ENCODE measurements around the gene PPP1R15A. TPM values are rescaled to one million over a fixed set of nuclear protein-coding genes. Genes with fewer than 3 reads are reported as not detected.
"Not testable (repeated sequence)": the region's sequence is repeated elsewhere in the genome, so short reads cannot be mapped to it uniquely, and the experiment has no call there.

Gene PPP1R15A
- total RNA-seq, 4 donors from 2014 or later: 53.9 to 70.0 (median 60.9) TPM

DNA sequence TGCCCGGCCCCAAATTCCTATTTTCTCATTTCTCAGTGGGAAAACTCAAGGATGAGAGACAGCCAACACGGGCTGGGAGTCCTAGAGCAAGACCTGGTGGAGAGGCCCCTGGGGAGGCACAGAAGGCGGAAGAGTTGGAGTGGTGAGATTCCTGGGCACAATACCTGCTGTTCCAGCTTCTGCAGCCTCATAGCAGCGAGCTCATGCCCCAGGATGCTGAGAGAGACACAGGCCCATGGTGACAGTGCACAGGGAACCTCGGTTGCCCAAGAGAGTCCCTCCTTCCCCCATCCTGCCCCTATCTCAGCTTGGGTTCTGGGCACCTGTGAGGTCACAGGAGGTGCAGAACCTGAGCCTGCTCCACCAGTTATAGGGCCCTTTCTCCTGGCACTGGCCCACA is 25.0 kb downstream of the PPP1R15A start:
- ATAC-seq: no peak
- Histone ChIP-seq H3K36me3 (no peaks in the 10 kb centered on the region), H3K4me3 (no peak overlapping the region), H3K27me3 (no peaks in the 10 kb centered on the region), H3K4me1 (peaks cover 0 to 46% (median 21%) of the 10 kb centered on the region in 3 donors), H3K9me3 (no peaks in the 10 kb centered on the region), H3K27ac (peak overlapping the region in 3 of 4 donors; percentile 20 to 86 (median 79))
- no peak for TF ChIP-seq POLR2A (IDR thresholded peaks at IDR 0.05)
- TF ChIP-seq, protein P1, sequence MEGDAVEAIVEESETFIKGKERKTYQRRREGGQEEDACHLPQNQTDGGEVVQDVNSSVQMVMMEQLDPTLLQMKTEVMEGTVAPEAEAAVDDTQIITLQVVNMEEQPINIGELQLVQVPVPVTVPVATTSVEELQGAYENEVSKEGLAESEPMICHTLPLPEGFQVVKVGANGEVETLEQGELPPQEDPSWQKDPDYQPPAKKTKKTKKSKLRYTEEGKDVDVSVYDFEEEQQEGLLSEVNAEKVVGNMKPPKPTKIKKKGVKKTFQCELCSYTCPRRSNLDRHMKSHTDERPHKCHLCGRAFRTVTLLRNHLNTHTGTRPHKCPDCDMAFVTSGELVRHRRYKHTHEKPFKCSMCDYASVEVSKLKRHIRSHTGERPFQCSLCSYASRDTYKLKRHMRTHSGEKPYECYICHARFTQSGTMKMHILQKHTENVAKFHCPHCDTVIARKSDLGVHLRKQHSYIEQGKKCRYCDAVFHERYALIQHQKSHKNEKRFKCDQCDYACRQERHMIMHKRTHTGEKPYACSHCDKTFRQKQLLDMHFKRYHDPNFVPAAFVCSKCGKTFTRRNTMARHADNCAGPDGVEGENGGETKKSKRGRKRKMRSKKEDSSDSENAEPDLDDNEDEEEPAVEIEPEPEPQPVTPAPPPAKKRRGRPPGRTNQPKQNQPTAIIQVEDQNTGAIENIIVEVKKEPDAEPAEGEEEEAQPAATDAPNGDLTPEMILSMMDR (IDR thresholded peaks at IDR 0.05): no peak
- no peak for TF ChIP-seq EP300 (IDR thresholded peaks at IDR 0.05)
- TF ChIP-seq POLR2AphosphoS5 (IDR thresholded peaks at IDR 0.05): no peak
- WGBS, 2 donors (ENCODE audit: low coverage in 1 of 2): no CpG with 5 or more reads among the region's 5 CpGs

DNA sequence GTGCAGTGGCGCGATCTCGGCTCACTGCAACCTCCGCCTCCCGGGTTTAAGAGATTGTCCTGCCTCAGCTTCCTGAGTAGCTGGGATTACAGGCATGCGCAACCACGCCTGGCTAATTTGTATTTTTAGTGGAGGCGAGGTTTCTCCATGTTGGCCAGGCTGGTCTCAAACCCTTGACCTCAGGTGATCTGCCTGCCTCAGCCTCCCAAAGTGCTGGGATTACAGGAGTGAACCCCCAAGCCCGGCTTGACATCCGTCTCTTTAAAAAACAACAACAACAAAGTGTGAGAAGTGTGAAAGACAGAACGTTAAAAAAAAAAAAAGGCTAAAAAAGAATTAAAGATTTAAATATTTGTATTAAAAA is 27.1 kb downstream of the PPP1R15A start:
- Histone ChIP-seq H3K36me3 (peaks cover 0 to 10% of the 10 kb centered on the region in 2 donors), H3K27ac (peak overlapping the region; percentile 51 to 90 (median 88)), H3K4me3 (peak overlapping the region; percentile 70 to 84), H3K4me1 (peaks cover 0 to 59% (median 28%) of the 10 kb centered on the region in 3 donors)
- not testable (repeated sequence) for H3K27me3 ChIP-seq, ATAC-seq, H3K9me3 ChIP-seq
- WGBS, 2 donors (ENCODE audit: low coverage in 1 of 2): 0 to 57% methylated on average over 1 to 6 of the region's 11 CpGs

DNA sequence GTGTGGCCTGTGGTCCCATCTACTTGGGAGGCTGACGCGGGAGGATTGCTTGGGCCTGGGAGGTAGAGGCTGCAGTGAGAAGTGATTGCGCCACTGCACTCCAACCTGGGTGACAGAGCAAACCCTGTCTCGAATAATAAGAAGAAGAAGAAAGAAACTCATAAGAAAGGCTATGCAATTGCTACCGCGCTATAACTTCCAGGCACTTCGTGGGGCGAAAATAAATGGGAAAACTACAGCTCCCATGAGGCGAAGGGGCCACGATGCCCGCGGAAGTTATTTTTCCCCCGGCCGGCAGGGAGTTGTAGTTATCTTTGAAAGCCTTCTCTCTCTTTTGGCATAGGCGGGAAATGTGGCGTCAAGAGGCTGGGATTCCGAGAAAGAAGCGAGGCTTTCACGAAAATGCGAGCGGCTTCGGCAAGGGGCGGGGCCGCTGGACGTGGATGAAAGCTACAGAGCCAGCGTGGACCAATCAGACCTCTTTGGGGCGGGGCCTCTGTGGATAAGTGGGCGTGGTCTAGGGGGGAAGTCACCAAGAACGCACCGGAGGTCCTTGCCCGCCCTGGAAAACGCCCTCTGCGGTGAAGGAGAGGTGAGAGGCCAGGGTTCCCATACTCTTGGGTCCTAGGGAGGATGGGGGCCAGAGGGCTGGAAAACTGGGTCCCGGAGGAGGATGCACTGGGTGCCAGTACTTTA is 27.7 kb downstream of the PPP1R15A start, which contains the start of gene NUCB1:
Gene NUCB1, plus strand, starts transcription at position 532 of the 696 bp plus-strand sequence. CDS start 485 bp downstream, outside the sequence.
- Histone ChIP-seq H3K4me1 (peaks cover 0 to 59% (median 28%) of the 10 kb centered on the region in 3 donors), H3K9me3 (no peaks in the 10 kb centered on the region), H3K27ac (peak within 1 kb of the TSS; percentile 79 to 90 (median 88)), H3K27me3 (no peaks in the 10 kb centered on the region), H3K4me3 (peak within 1 kb of the TSS; percentile 70 to 84), H3K36me3 (peaks cover 0 to 16% of the 10 kb centered on the region in 2 donors)
- TF ChIP-seq EP300 (IDR thresholded peaks at IDR 0.05) (no peak), POLR2A (IDR thresholded peaks at IDR 0.05) (peak; percentile 35 to 55), POLR2AphosphoS5 (IDR thresholded peaks at IDR 0.05) (peak; percentile 87)
- TF ChIP-seq, protein P1 (IDR thresholded peaks at IDR 0.05): peak in 3 of 4 experiments; percentile 20 to 65 (median 35)
- 14 to 17% methylated on average over 12 to 13 of the region's 34 CpGs for WGBS, 2 donors (ENCODE audit: low coverage in 1 of 2)
- ATAC-seq: peak; percentile 96

DNA sequence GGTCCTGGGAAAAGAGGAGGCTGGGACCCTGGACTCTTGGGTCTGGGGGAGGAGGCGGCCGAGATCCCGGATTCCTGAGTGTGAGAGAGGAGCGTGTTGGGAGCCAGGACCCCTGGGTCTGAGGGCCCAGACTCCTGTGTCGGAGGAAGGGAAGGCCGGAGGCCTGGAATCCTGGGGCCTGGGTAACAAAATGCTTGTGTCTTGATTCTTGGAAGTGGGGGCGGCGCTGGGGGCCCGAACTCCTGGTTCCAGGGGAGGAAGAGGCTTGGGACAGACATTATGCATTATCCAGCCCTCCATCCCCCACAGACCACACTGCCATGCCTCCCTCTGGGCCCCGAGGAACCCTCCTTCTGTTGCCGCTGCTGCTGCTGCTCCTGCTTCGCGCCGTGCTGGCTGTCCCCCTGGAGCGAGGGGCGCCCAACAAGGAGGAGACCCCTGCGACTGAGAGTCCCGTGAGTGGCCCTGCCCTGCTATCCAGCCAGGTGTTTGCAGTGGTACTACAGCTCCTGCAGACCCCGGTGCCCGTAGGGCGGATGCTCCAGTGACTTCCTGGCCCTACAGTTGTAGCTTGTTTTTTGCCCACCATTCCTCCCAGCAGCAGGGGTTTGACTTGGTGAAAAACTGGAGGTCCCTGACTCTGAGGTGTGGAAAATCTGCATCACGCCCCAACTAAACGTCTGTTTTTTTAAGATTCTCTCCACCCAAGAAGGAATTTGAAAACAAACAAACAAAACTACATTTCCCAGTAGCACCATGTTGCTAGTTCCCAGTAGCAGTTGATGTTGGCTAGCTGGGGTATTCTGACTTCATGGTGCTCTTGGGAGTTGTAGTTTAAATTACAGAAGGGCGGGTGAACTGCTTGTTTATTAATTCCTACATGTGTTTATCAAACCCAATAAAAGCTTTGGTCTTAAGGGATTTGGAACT is 28.5 kb downstream of the PPP1R15A start:
- WGBS, 2 donors (ENCODE audit: low coverage in 1 of 2): 10 to 13% methylated on average over 4 to 6 of the region's 24 CpGs
- H3K4me1 ChIP-seq: peaks cover 0 to 53% (median 28%) of the 10 kb centered on the region in 3 donors
- TF ChIP-seq EP300 (IDR thresholded peaks at IDR 0.05): no peak
- TF ChIP-seq POLR2AphosphoS5 (IDR thresholded peaks at IDR 0.05): no peak
- TF ChIP-seq, protein P1 (IDR thresholded peaks at IDR 0.05): no peak
- no peak for TF ChIP-seq POLR2A (IDR thresholded peaks at IDR 0.05)
- H3K36me3 ChIP-seq: peaks cover 0 to 24% of the 10 kb centered on the region in 2 donors
- ATAC-seq: no peak
- no peaks in the 10 kb centered on the region for H3K27me3 ChIP-seq
- no peaks in the 10 kb centered on the region for H3K9me3 ChIP-seq
- peak overlapping the region; percentile 70 to 84 for H3K4me3 ChIP-seq
- peak overlapping the region; percentile 79 to 90 (median 88) for H3K27ac ChIP-seq

DNA sequence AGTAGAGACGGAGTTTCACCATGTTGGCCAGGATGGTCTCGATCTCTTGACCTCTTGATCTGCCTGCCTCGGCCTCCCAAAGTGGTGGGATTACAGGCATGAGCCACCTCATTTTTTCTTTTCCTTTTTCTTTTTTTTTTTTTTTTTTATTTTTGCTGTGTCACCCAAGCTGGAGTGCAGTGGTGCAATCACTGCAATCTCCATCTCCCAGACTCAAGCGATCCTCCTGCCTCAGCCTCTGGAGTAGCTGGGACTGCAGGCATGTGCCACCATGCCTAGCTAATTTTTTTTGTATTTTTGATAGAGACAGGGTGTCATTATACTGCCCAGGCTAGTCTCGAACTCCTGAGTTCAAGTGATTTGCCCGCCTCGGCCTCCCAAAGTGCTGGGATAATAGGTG is 30.1 kb downstream of the PPP1R15A start:
- H3K4me3 ChIP-seq: not testable (repeated sequence)
- 100% methylated on average over 3 of the region's 7 CpGs; no CpG with 5 or more reads in 1 of the 2 donors for WGBS, 2 donors (ENCODE audit: low coverage in 1 of 2)

DNA sequence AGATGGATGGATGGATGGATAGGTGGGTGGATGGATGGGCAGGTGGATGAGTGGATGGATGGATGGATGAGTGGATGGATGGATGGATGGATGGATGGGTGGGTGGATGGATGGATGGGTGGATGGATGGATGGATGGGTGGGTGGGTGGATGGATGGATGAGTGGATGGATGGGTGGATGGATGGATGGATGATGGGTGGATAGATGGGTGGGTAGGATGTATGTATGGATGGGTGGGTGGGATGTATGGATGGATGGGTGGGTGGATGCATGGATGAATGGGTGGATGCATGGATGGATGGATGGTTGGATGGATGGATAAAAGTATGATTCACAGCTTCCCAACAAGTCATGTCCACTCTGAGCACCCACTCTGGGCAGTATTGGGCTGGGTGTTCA is 31.6 kb downstream of the PPP1R15A start:
- not testable (repeated sequence) for H3K4me3 ChIP-seq, ATAC-seq, H3K9me3 ChIP-seq, H3K27me3 ChIP-seq, H3K27ac ChIP-seq
- peaks cover 0 to 53% of the 10 kb centered on the region in 2 donors for H3K36me3 ChIP-seq
- peaks cover 0 to 42% (median 25%) of the 10 kb centered on the region in 3 donors for H3K4me1 ChIP-seq

More for the DNA sequence above, 30.1 kb downstream of the PPP1R15A start:
- not testable (repeated sequence) for H3K27me3 ChIP-seq, ATAC-seq, H3K9me3 ChIP-seq, H3K27ac ChIP-seq
- H3K36me3 ChIP-seq: peaks cover 0 to 39% of the 10 kb centered on the region in 2 donors
- peaks cover 0 to 42% (median 25%) of the 10 kb centered on the region in 3 donors for H3K4me1 ChIP-seq

All from gastroesophageal sphincter (tissue), 4 donors.